ENCODE measurements around the gene SLC16A6. TPM values are rescaled to one million over a fixed set of nuclear protein-coding genes. Genes with fewer than 3 reads are reported as not detected.
A peak's percentile ranks its signal among the peaks of the same experiment; 100 is the strongest.

Gene SLC16A6
- total and polyA plus RNA-seq, 11 donors = 0.16 to 1.7 (median 0.37) TPM; not detected in 2

DNA sequence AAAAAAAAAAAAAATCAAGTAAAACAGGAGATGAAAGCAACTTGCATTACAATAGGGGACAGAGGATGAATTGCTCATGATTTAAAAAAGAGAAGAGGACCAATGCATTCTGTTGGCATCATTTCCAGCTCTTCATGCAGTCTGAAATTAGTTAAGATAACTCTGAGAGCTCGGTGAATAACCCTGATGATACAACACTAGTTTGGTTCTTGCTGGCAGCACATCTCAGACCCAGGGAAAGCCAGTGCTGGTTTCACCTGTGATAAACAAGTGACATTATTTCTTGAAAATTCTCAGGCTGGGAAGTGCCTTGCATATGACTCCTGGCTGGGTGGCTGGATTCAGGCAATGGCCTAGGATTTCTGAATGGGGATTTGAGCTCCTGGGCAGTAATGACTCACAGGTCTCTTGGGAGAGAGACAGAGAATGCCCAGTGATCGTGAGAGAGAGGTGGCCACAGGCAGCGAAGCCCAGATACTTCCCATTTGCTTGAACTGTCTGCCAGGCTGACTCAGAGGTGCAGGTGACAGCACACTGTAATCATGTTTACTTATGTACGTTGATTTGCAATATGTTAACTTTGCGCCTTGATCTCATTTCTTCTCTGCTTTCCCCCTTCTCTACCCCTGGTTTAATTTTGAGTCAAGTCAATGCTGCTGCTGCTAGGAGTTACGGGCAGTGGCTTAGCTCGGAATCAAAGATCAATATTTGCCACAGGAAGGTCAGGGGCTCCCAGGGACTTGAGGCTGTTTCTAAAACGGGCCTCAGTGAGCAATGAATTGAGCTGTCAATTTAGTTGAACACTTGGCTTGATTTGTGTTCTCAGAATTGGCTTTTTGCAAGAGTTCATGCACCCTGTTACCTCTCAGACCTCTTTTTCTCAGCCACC, 27.4 kb upstream of the SLC16A6 start:
- 69 to 80% (median 75%) methylated on average over 8 of the region's 8 CpGs for WGBS, 4 donors
- H3K4me1 ChIP-seq = peaks cover 0 to 38% (median 0%) of the 10 kb centered on the region in 12 donors
- H3K27ac ChIP-seq = no peak overlapping the region
- H3K36me3 ChIP-seq = no peaks in the 10 kb centered on the region
- no peak overlapping the region for H3K4me3 ChIP-seq
- H3K27me3 ChIP-seq = no peaks in the 10 kb centered on the region
- intact Hi-C loops (cut with DNase I) = loop anchor here in 1 of 10 donors (10.0 kb wide), 1 partner anchor 46 kb away; no protein-coding TSS in a partner anchor
- DNase-seq (no peak), ATAC-seq (peak in 2 of 4 donors; percentile 9 to 41)
- H3K9me3 ChIP-seq = no peaks in the 10 kb centered on the region
- TF ChIP-seq CTCF (IDR thresholded peaks at IDR 0.05) (no peak), POLR2A (IDR thresholded peaks at IDR 0.05) (no peak)

DNA sequence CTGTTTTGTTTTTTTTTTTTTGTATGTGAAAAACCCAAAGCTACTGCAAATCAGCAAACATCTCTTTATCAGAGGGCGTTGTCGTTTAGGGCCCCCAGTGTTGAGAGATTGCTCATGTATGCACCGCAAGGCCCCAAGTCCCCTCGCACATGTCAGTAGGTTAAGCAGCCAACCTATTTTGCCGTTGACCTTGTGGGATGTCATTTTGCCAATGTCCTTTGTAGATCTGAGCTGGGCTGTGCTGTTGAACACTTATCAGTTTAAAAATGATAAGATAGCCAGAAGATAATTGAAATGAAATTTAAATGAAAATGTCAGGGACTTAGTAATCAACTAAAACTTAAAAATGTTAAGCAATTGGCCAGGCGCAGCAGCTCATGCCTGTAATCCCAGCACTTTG, 26.5 kb upstream of the SLC16A6 start:
- no peak for ATAC-seq
- WGBS, 4 donors = 86 to 93% (median 91%) methylated on average over 6 of the region's 6 CpGs
- Histone ChIP-seq H3K9me3 (no peaks in the 10 kb centered on the region), H3K4me3 (no peak overlapping the region), H3K36me3 (no peaks in the 10 kb centered on the region), H3K27me3 (no peaks in the 10 kb centered on the region), H3K27ac (no peak overlapping the region), H3K4me1 (peaks cover 0 to 47% (median 1%) of the 10 kb centered on the region in 12 donors)
- intact Hi-C loops (cut with DNase I) = loop anchor here in 1 of 10 donors (10.0 kb wide), 1 partner anchor 47 kb away; no protein-coding TSS in a partner anchor
- TF ChIP-seq CTCF (IDR thresholded peaks at IDR 0.05) (no peak), POLR2A (IDR thresholded peaks at IDR 0.05) (no peak)
- DNase-seq = no peak

- intact Hi-C loops (cut with DNase I) = loop anchor here in 1 of 10 donors (10.0 kb wide), 1 partner anchor 49 kb away; no protein-coding TSS in a partner anchor
- no peak overlapping the region for H3K4me3 ChIP-seq
- no peaks in the 10 kb centered on the region for H3K9me3 ChIP-seq
- no peak for ATAC-seq
- no peak for TF ChIP-seq POLR2A (IDR thresholded peaks at IDR 0.05)
- TF ChIP-seq CTCF (IDR thresholded peaks at IDR 0.05) = no peak
- no peaks in the 10 kb centered on the region for H3K27me3 ChIP-seq
- no peak overlapping the region for H3K27ac ChIP-seq
- H3K36me3 ChIP-seq = no peaks in the 10 kb centered on the region
- peaks cover 0 to 58% (median 1%) of the 10 kb centered on the region in 12 donors for H3K4me1 ChIP-seq
- 94 to 98% (median 95%) methylated on average over 4 of the region's 4 CpGs for WGBS, 4 donors
- no peak for DNase-seq
Measured at GRCh38 chr17:68315930-68316329, 25.0 kb upstream of the SLC16A6 start.

GRCh38 chr17:68314916-68315535, 24.1 kb upstream of the SLC16A6 start:
- H3K27ac ChIP-seq = peak overlapping the region in 1 of 12 donors; percentile 80
- H3K4me3 ChIP-seq = no peak overlapping the region
- intact Hi-C loops (cut with DNase I) = loop anchor here in 1 of 10 donors (10.0 kb wide), 1 partner anchor 50 kb away; no protein-coding TSS in a partner anchor
- no peaks in the 10 kb centered on the region for H3K9me3 ChIP-seq
- peak in 1 of 5 donors; percentile 32 for DNase-seq
- 87 to 94% (median 92%) methylated on average over 8 of the region's 8 CpGs for WGBS, 4 donors
- no peaks in the 10 kb centered on the region for H3K36me3 ChIP-seq
- ATAC-seq = peak in 2 of 4 donors; percentile 10 to 23
- no peaks in the 10 kb centered on the region for H3K27me3 ChIP-seq
- TF ChIP-seq CTCF (IDR thresholded peaks at IDR 0.05) = no peak
- TF ChIP-seq POLR2A (IDR thresholded peaks at IDR 0.05) = no peak
- H3K4me1 ChIP-seq = peaks cover 0 to 58% (median 1%) of the 10 kb centered on the region in 12 donors
